Measurements from ENCODE around the gene SCYL1. TPM values are rescaled to one million over a fixed set of nuclear protein-coding genes. Genes with fewer than 3 reads are reported as not detected.

The SCYL1 gene
- total RNA-seq, 1 experiment from 2014 or later: 54.7 TPM

DNA sequence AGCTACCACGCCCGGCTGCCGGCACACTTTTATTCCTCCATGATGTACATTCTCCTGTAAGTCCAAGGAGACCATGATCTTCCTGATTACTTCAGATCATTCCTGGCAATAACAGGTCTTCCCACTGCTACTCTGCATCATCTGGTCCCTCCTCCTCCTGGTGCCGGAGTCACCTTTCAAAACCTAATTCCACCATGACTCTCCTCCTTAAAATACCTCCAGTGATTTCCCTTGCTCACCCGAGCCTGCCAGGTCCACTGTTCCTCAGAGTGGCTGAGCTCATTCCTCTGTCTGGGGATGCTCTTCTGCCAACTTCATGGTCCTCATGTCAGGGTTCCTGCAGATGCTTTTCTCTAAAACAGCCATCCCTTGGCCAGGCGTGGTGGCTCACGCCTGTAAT is 37.1 kb downstream of the SCYL1 start:
- no peaks in the 10 kb centered on the region for H3K9me3 Mint-ChIP-seq
- H3K36me3 Mint-ChIP-seq (ENCODE audit: insufficient read depth in 1 of 3, low read depth in 3 of 3): no peaks in the 10 kb centered on the region
- Histone ChIP-seq H4K5ac (ENCODE audit: insufficient read length, low read depth, low read length) (no peak overlapping the region), H3K23me2 (ENCODE audit: insufficient read length, low read depth, low read length, poor library complexity, severe bottlenecking) (no peaks in the 10 kb centered on the region), H4K8ac (replicated peaks; ENCODE audit: insufficient read length, low read depth, low read length) (no peak overlapping the region), H3K23ac (ENCODE audit: insufficient read length, low read depth, low read length) (no peak overlapping the region), H3K4me2 (ENCODE audit: insufficient read depth, insufficient read length, low read length) (no peak overlapping the region), H3K14ac (ENCODE audit: insufficient read depth, low read length) (no peak overlapping the region), H3T11ph (ENCODE audit: low read length) (no peak overlapping the region), H3K18ac (ENCODE audit: insufficient read length, low read depth, low read length) (no peak overlapping the region), H2BK5ac (ENCODE audit: insufficient read length, low read length) (no peak overlapping the region), H2BK120ac (ENCODE audit: low read depth, low read length, poor library complexity, severe bottlenecking) (no peak overlapping the region), H3K27me3 (ENCODE audit: insufficient read depth, low read length) (no peaks in the 10 kb centered on the region; the same call in 1 of the 2 replicates), H3K56ac (ENCODE audit: insufficient read length, low read depth, low read length) (no peak overlapping the region), H3K79me1 (ENCODE audit: insufficient read depth, low read depth, low read length, poor library complexity, severe bottlenecking) (no peaks in the 10 kb centered on the region), H2AFZ (ENCODE audit: low read length) (no peak overlapping the region), H3K9ac (ENCODE audit: extremely low read depth, insufficient read length, low read length) (no peak overlapping the region), H2AK5ac (ENCODE audit: insufficient read length, low read length) (no peak overlapping the region), H4K91ac (ENCODE audit: insufficient read length, low read depth, low read length) (no peak overlapping the region), H2BK20ac (ENCODE audit: low read depth, low read length, poor library complexity, severe bottlenecking) (no peak overlapping the region), H3K4me1 (ENCODE audit: insufficient read depth, low read length) (peaks cover 5% of the 10 kb centered on the region; the same call in 1 of the 2 replicates), H3K79me2 (ENCODE audit: insufficient read depth, low read length) (no peaks in the 10 kb centered on the region), H3K4ac (ENCODE audit: low read depth, low read length) (no peak overlapping the region), H3K27ac (ENCODE audit: insufficient read length, low read depth, low read length) (no peak overlapping the region), H3K9me3 (ENCODE audit: control insufficient read depth, low read depth, low read length) (no peaks in the 10 kb centered on the region), H4K20me1 (ENCODE audit: control insufficient read depth, insufficient read depth, insufficient read length) (no peaks in the 10 kb centered on the region), H2BK15ac (ENCODE audit: low read depth, low read length) (no peak overlapping the region), H2BK12ac (ENCODE audit: insufficient read length, low read depth, low read length) (no peak overlapping the region)
- no peak overlapping the region for H3K4me3 Mint-ChIP-seq
- H3K4me1 Mint-ChIP-seq: peaks cover 27 to 40% of the 10 kb centered on the region in 2 experiments
- no peak for DNase-seq
- H3K27ac Mint-ChIP-seq: no peak overlapping the region; a peak in 1 of 7 replicates
- H3K27me3 Mint-ChIP-seq (ENCODE audit: low read depth): peaks cover 26% of the 10 kb centered on the region
- TF ChIP-seq, protein P1, sequence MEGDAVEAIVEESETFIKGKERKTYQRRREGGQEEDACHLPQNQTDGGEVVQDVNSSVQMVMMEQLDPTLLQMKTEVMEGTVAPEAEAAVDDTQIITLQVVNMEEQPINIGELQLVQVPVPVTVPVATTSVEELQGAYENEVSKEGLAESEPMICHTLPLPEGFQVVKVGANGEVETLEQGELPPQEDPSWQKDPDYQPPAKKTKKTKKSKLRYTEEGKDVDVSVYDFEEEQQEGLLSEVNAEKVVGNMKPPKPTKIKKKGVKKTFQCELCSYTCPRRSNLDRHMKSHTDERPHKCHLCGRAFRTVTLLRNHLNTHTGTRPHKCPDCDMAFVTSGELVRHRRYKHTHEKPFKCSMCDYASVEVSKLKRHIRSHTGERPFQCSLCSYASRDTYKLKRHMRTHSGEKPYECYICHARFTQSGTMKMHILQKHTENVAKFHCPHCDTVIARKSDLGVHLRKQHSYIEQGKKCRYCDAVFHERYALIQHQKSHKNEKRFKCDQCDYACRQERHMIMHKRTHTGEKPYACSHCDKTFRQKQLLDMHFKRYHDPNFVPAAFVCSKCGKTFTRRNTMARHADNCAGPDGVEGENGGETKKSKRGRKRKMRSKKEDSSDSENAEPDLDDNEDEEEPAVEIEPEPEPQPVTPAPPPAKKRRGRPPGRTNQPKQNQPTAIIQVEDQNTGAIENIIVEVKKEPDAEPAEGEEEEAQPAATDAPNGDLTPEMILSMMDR (conservative IDR thresholded peaks at IDR 0.05): no peak
- WGBS (ENCODE audit: extremely low coverage, insufficient read length, low lambda C conversion rate): no CpG with 5 or more reads among the region's 7 CpGs
